ENCODE results near the gene TRIM29.

DNA sequence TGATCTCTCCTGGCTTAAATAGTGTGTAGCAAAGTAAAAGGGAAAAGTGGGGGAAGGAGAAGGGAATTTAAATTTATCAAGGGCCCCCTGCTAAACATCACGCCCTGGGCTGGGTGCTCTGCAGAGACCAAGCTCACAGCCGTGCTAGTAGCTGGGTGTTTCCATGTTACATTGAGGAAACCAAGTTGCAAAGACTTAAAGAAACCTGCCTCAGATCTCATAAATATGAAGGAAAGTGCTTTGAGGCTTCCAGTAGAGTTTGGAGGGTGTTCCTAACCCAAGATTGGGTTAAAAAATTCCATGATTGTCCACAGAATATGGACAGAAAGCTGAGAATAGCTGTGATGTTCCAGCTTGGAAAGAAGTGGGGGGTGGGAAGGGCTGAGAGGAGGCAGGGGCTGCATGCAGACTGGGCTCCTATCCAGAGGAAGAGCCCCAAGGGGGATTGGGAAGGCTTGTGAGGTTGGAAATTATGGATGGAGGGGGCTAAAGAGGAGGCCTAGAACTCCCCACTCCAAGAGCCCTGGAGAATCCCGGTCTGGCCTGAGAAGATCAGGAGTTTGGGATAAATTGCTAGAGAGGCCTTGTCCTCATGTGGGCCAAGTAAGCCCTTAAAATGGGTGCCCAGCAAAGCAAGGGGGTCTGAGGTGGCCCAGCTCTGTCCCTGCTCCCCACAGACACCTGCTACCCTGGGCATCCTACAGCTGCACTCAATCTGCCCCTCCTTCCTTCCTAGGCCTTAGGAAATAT lies 48.0 kb upstream of the TRIM29 start:
- TF ChIP-seq, protein P1, sequence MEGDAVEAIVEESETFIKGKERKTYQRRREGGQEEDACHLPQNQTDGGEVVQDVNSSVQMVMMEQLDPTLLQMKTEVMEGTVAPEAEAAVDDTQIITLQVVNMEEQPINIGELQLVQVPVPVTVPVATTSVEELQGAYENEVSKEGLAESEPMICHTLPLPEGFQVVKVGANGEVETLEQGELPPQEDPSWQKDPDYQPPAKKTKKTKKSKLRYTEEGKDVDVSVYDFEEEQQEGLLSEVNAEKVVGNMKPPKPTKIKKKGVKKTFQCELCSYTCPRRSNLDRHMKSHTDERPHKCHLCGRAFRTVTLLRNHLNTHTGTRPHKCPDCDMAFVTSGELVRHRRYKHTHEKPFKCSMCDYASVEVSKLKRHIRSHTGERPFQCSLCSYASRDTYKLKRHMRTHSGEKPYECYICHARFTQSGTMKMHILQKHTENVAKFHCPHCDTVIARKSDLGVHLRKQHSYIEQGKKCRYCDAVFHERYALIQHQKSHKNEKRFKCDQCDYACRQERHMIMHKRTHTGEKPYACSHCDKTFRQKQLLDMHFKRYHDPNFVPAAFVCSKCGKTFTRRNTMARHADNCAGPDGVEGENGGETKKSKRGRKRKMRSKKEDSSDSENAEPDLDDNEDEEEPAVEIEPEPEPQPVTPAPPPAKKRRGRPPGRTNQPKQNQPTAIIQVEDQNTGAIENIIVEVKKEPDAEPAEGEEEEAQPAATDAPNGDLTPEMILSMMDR (IDR thresholded peaks at IDR 0.05): no peak
- TF ChIP-seq POLR2A (IDR thresholded peaks at IDR 0.05): no peak
